8988T (cell line): ENCODE measurements around the gene RS1.

ENCODE experiments used
- DNase-seq: peaks from one replicate; pipeline ENCODE4 v3.0.0; 2011

The RS1 gene

DNA sequence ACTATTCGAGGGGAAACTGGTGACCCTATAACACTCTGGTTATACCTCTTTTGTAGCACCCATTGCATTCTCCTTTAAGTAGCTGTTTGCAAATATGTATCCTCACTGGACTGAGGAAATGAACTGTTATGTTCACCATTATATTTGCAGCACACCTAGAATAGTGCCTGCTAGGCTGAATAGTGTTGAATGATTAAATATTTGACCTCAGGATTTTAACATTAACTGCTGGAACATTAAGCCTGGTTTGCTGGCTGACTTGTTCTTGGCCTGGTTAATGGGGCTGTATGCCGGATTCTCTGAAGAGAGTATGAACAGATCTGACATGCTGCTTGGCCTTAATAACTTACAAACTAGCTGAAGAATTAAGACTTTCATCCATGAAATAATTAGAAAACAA, 80.1 kb downstream of the RS1 start:
- no peak for DNase-seq
